Endodermal cell (in vitro differentiated cells): ENCODE measurements around the gene IQCN. TPM values are rescaled to one million over a fixed set of nuclear protein-coding genes. Genes with fewer than 3 reads are reported as not detected.

Experiments
- DNase-seq: peaks from one replicate; pipeline ENCODE4 v3.0.0-alpha.2; 2017
- H3K27ac ChIP-seq: 2 replicates; pipeline ENCODE4 v1.5.1; 2013; ENCODE audit warnings: mild to moderate bottlenecking, low read depth, low read length, moderate library complexity
- H3K27me3 ChIP-seq: 2 replicates; pipeline ENCODE4 v1.6.1; 2013; ENCODE audit warnings: mild to moderate bottlenecking, low read length, moderate library complexity; ENCODE audit not compliant: insufficient read depth, control insufficient read depth, poor library complexity, severe bottlenecking
- H3K36me3 ChIP-seq: 2 replicates; pipeline ENCODE4 v1.7.0; 2013; ENCODE audit warnings: mild to moderate bottlenecking, low read length, moderate library complexity; ENCODE audit not compliant: control insufficient read depth, insufficient read depth
- H3K4me1 ChIP-seq: one replicate; pipeline ENCODE4 v1.7.0; 2013; ENCODE audit warnings: low read length; ENCODE audit not compliant: control insufficient read depth, insufficient read depth
- H3K4me3 ChIP-seq: 2 replicates; pipeline ENCODE4 v1.5.1; 2013; ENCODE audit warnings: mild to moderate bottlenecking, low read length, moderate library complexity
- H3K9ac ChIP-seq: 2 replicates; pipeline ENCODE4 v1.6.1; 2013; ENCODE audit warnings: mild to moderate bottlenecking, low read length, moderate library complexity; ENCODE audit not compliant: poor library complexity, severe bottlenecking; ENCODE audit errors: extremely low read depth
- H3K9me3 ChIP-seq: 2 replicates; pipeline ENCODE4 v1.6.1; 2013; ENCODE audit warnings: mild to moderate bottlenecking, low read length, moderate library complexity; ENCODE audit not compliant: control insufficient read depth
- H3K27ac Mint-ChIP-seq: 2 replicates; pipeline ENCODE4 v1.8.0; 2020; ENCODE audit warnings: mixed read lengths
- H3K27me3 Mint-ChIP-seq: 2 replicates; pipeline ENCODE4 v1.8.0; 2021; ENCODE audit warnings: mild to moderate bottlenecking, mixed read lengths; ENCODE audit not compliant: insufficient read depth
- H3K36me3 Mint-ChIP-seq: 2 replicates; pipeline ENCODE4 v1.8.0; 2020; ENCODE audit warnings: low read depth, mixed read lengths
- H3K4me1 Mint-ChIP-seq: 2 replicates; pipeline ENCODE4 v1.8.0; 2020; ENCODE audit warnings: mixed read lengths
- H3K4me3 Mint-ChIP-seq: 2 replicates; pipeline ENCODE4 v1.8.0; 2020; ENCODE audit warnings: mild to moderate bottlenecking, moderate library complexity, mixed read lengths
- H3K9me3 Mint-ChIP-seq: 2 replicates; pipeline ENCODE4 v1.8.0; 2020; ENCODE audit warnings: mild to moderate bottlenecking, mixed read lengths
- WGBS, 2 experiments: methylation state at CpG; one replicate each; pipeline versions ENCODE4 v1.1.5 to v1.1.7; 2013; ENCODE audit warnings: missing lambda C conversion rate in 2 of 2, mixed read lengths in 1 of 2; ENCODE audit not compliant: insufficient coverage in 1 of 2, insufficient read length in 1 of 2; 5-methylcytosine and 5-hydroxymethylcytosine counted together
- total RNA-seq, 2 donors: library from RNA; stranded (reverse); fragmentation: NEBNext Ultra II Directional in 1 of 2; extraction: Animal tissue kit (Norgen Biotek cat#: 25700) in 1 of 2; gene quantifications; 2 replicates in 1 of 2; 3 replicates in 1 of 2; pipeline ENCODE4 v1.2.1, GENCODE V29; 2021
- TF ChIP-seq, protein P1 (sequence below): fragments of 200-600 bp; sonication (generic); conservative IDR thresholded peaks from 2 replicates; pipeline ENCODE4 v1.5.0; 2021; ENCODE audit warnings: antibody characterized with exemption, mild to moderate bottlenecking

The IQCN gene
- total RNA-seq, 2 donors from 2014 or later: 2.4 to 3.3 TPM

DNA sequence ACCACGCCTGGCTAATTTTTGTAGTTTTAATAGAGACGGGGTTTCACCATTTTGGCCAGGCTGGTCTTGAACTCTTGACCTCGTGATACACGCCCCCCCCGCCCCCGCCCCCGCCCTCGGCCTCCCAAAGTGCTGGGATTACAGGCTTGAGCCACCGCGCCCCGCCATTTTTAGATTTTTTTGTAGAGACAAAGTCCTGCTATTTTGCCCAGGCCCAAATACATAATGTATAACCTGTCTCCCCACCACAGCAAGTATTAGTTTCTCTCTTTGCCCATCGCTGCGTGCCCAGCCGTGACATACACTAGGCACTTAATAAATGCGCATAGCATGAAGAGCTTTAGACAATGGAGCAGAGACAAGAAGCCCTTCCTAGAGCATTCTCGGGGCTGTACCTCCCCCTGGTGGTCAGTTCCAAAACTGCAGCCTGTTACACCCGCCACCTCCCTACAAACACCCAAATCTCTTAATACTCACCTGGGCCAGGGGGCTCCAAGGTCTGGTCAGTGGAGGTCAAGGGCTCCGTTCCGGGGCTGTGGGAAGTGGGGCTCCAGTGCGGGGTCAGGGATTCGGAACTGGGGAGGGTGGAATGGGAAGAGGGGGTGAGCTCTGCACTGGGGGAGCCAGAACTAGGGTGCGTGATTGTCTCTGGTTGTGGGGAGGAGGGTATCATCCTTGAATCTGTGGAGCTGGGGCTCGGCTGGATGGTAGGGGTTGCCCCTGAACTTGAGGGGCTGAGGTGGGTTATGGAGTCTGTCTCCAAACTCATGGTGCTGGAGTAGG, 22.5 kb downstream of the IQCN start:
- no peaks in the 10 kb centered on the region for H3K9me3 ChIP-seq
- H3K27ac ChIP-seq: no peak overlapping the region
- no peak overlapping the region for H3K9ac ChIP-seq
- peaks cover 8% of the 10 kb centered on the region for H3K4me1 ChIP-seq
- 20 to 29% methylated on average over 6 to 23 of the region's 23 CpGs for WGBS, 2 experiments
- H3K4me3 Mint-ChIP-seq: no peak overlapping the region
- DNase-seq: peak; percentile 95
- no peaks in the 10 kb centered on the region for H3K36me3 Mint-ChIP-seq
- no peaks in the 10 kb centered on the region for H3K9me3 Mint-ChIP-seq
- TF ChIP-seq, protein P1, sequence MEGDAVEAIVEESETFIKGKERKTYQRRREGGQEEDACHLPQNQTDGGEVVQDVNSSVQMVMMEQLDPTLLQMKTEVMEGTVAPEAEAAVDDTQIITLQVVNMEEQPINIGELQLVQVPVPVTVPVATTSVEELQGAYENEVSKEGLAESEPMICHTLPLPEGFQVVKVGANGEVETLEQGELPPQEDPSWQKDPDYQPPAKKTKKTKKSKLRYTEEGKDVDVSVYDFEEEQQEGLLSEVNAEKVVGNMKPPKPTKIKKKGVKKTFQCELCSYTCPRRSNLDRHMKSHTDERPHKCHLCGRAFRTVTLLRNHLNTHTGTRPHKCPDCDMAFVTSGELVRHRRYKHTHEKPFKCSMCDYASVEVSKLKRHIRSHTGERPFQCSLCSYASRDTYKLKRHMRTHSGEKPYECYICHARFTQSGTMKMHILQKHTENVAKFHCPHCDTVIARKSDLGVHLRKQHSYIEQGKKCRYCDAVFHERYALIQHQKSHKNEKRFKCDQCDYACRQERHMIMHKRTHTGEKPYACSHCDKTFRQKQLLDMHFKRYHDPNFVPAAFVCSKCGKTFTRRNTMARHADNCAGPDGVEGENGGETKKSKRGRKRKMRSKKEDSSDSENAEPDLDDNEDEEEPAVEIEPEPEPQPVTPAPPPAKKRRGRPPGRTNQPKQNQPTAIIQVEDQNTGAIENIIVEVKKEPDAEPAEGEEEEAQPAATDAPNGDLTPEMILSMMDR: peak; percentile 95
- no peak overlapping the region for H3K27ac Mint-ChIP-seq
- peaks cover 33% of the 10 kb centered on the region for H3K27me3 Mint-ChIP-seq
- H3K4me3 ChIP-seq: no peak overlapping the region
- no peaks in the 10 kb centered on the region for H3K36me3 ChIP-seq
- peaks cover 24% of the 10 kb centered on the region for H3K27me3 ChIP-seq
- peaks cover 10% of the 10 kb centered on the region for H3K4me1 Mint-ChIP-seq

DNA sequence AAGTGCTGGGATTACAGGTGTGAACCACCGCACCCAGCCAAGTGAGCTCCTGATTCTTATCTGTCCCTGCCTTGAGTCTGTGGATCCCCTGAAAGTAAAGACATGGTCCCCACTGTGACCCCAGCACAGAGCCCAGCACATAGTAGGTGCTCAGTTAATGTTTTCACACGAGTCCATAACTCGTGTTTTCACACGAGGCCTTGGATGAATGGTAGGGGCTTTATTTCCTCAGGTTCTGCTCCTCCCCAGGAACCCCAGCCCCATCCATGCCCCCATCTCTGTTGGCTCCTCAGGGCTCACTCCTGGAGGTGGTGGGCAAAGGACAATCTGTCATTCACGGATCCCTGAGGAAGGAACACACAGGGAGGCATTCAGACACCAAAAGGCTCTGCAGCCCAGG, 24.4 kb downstream of the IQCN start:
- Mint-ChIP-seq H3K27ac (no peak overlapping the region), H3K9me3 (no peaks in the 10 kb centered on the region), H3K27me3 (peaks cover 26% of the 10 kb centered on the region), H3K4me3 (no peak overlapping the region), H3K36me3 (no peaks in the 10 kb centered on the region), H3K4me1 (peaks cover 10% of the 10 kb centered on the region)
- Histone ChIP-seq H3K36me3 (no peaks in the 10 kb centered on the region), H3K9ac (no peak overlapping the region), H3K9me3 (no peaks in the 10 kb centered on the region), H3K27me3 (peaks cover 24% of the 10 kb centered on the region), H3K4me3 (no peak overlapping the region), H3K4me1 (peaks cover 8% of the 10 kb centered on the region), H3K27ac (no peak overlapping the region)
- TF ChIP-seq, protein P1: no peak
- DNase-seq: no peak
- 88 to 100% methylated on average over 4 to 5 of the region's 5 CpGs for WGBS, 2 experiments

DNA sequence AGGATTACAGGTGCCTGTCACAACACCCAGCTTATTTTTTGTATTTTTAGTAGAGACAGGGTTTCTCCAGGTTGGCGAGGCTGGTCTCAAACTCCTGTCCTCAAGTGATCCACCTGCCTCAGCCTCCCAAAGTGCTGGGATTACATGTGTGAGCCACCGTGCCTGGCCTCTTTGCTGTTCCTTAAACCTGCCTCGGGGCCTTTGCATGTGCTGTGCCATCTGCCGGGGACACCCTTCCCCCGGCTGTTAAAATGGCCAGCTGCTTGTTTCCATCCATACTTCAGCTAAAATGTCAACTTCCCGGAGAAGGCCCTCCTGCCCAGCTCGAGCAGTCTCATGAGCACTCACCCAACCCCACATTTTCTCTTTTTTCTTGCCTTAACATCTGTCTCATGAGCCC, 29.0 kb downstream of the IQCN start:
- Mint-ChIP-seq H3K4me3 (no peak overlapping the region), H3K36me3 (no peaks in the 10 kb centered on the region), H3K27ac (no peak overlapping the region), H3K4me1 (peaks cover 10% of the 10 kb centered on the region), H3K9me3 (no peaks in the 10 kb centered on the region), H3K27me3 (peaks cover 7% of the 10 kb centered on the region)
- Histone ChIP-seq H3K9ac (no peak overlapping the region), H3K9me3 (no peaks in the 10 kb centered on the region), H3K4me1 (peaks cover 8% of the 10 kb centered on the region), H3K27ac (no peak overlapping the region), H3K4me3 (no peak overlapping the region), H3K27me3 (no peaks in the 10 kb centered on the region), H3K36me3 (no peaks in the 10 kb centered on the region)
- DNase-seq: no peak
- WGBS, 2 experiments: 74 to 81% methylated on average over 6 to 7 of the region's 7 CpGs
- TF ChIP-seq, protein P1: no peak
